ENCODE data around the gene ZNF554. TPM values are rescaled to one million over a fixed set of nuclear protein-coding genes. Genes with fewer than 3 reads are reported as not detected.

Gene ZNF554
- total RNA-seq = 1 to 10 TPM; 3.0 to 4.7 (median 3.9) TPM
- long read RNA-seq, donor 1, partial matches to known transcripts = 1 of 9 reads
- long read RNA-seq, donor 1, other reads (novel, unspliced or antisense) = 6 of 9 reads
- long read RNA-seq, donor 2, partial matches to known transcripts = 0 of 2 reads
- long read RNA-seq, donor 2, other reads (novel, unspliced or antisense) = 2 of 2 reads

DNA sequence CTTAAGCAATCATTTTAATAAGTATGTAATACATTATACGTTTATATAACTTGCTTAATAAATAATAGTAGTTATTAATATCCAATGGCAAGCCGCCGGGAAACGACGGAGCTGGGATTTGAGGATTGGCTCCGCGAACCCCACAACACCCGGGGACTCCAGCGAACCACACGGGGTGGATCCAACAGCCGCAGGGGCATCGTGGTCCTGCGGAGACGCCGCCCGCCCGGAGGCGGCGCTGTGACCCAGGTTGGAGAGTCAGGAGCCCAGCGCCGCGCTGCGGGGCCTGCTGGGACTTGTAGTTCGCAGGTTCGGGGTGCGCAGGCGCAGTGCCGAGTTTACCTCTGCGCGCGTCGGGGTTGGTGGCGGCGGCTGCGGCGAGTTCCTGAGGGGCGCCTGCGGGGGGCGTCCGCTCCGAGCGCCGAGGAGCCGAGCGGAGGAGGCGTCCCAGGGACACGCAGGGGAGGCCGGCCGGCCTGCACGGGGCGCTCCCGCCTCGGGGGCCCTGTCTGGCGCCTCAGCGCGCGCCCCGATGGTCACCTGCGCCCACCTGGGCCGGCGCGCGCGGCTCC lies at the start of gene ZNF554:
Gene ZNF554, plus strand, starts transcription at position 329 of the 572 bp plus-strand sequence. Its CDS starts 204 bp downstream, at position 533.
- TF ChIP-seq, protein P1, sequence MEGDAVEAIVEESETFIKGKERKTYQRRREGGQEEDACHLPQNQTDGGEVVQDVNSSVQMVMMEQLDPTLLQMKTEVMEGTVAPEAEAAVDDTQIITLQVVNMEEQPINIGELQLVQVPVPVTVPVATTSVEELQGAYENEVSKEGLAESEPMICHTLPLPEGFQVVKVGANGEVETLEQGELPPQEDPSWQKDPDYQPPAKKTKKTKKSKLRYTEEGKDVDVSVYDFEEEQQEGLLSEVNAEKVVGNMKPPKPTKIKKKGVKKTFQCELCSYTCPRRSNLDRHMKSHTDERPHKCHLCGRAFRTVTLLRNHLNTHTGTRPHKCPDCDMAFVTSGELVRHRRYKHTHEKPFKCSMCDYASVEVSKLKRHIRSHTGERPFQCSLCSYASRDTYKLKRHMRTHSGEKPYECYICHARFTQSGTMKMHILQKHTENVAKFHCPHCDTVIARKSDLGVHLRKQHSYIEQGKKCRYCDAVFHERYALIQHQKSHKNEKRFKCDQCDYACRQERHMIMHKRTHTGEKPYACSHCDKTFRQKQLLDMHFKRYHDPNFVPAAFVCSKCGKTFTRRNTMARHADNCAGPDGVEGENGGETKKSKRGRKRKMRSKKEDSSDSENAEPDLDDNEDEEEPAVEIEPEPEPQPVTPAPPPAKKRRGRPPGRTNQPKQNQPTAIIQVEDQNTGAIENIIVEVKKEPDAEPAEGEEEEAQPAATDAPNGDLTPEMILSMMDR (IDR thresholded peaks at IDR 0.05) = peak; percentile 96
- peak; percentile 98 to 99 (median 98) for DNase-seq
- Histone ChIP-seq H3K36me3 (ENCODE audit: low read depth) (no peaks in the 10 kb centered on the region), H3K4me3 (peak within 1 kb of the TSS; percentile 60), H3K4me1 (ENCODE audit: low read depth) (peaks cover 6% of the 10 kb centered on the region), H3K9me3 (no peaks in the 10 kb centered on the region)
- intact Hi-C loops (cut with DNase I, micrococcal nuclease) = no loop called here
- ATAC-seq = peak; percentile 100

- Histone ChIP-seq H3K9me3 (no peaks in the 10 kb centered on the region), H3K36me3 (ENCODE audit: low read depth) (no peaks in the 10 kb centered on the region), H3K4me1 (ENCODE audit: low read depth) (peaks cover 7% of the 10 kb centered on the region), H3K4me3 (no peak overlapping the region)
- intact Hi-C loops (cut with DNase I, micrococcal nuclease) = no loop called here
- TF ChIP-seq, protein P1 (IDR thresholded peaks at IDR 0.05) = no peak
- DNase-seq (peak in 1 of 3 donors; percentile 52), ATAC-seq (peak; percentile 29)
Measured at GRCh38 chr19:2770055-2771013, 49.3 kb upstream of the ZNF554 start.

DNA sequence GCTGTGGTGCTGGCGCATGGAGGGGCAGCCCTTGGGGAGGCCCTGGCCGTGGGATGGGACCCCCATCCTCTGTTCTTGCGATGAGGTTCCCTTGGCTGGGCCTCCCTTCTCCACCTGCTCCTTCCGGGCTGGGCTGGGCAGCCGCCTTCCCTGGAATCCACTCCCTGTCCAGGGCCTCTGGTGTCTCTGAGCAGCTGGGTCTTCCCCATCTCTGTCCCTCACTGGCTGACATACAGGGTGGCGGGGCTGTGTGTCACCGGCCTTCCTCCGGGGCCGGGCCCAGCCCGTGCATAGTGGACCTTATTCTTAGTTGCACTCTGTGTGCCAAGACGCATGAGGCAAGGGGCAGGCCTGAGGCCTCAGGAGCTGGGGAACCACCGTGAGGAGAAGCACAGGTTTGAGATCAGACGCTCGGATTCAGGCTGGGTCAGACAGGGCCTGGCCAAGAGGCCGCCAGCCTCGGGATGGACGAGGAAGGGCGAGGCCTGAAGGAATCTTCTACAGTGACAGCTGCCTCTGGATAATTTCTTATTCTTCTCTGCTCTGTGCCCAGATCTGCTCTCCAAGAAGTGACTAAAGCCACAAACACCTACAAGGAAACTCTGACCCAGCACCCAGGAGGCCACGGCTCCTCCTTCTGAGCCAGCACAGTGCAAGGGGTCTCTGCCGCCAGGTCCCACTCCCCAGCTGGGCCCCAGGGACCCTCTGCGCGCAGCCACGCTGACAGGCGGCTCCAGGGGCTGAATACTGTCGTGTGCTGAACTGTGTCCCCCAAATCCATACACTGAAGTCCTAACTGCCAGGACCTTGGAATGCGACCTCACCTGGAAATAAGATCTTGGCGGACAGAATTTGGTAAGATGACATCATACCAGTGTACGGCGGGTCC lies 47.6 kb upstream of the ZNF554 start:
- no peak overlapping the region for H3K4me3 ChIP-seq
- no peaks in the 10 kb centered on the region for H3K9me3 ChIP-seq
- peaks cover 7% of the 10 kb centered on the region for H3K4me1 ChIP-seq (ENCODE audit: low read depth)
- intact Hi-C loops (cut with DNase I, micrococcal nuclease) = no loop called here
- H3K36me3 ChIP-seq (ENCODE audit: low read depth) = no peaks in the 10 kb centered on the region
- DNase-seq (no peak), ATAC-seq (no peak)
- TF ChIP-seq, protein P1 (IDR thresholded peaks at IDR 0.05) = no peak

DNA sequence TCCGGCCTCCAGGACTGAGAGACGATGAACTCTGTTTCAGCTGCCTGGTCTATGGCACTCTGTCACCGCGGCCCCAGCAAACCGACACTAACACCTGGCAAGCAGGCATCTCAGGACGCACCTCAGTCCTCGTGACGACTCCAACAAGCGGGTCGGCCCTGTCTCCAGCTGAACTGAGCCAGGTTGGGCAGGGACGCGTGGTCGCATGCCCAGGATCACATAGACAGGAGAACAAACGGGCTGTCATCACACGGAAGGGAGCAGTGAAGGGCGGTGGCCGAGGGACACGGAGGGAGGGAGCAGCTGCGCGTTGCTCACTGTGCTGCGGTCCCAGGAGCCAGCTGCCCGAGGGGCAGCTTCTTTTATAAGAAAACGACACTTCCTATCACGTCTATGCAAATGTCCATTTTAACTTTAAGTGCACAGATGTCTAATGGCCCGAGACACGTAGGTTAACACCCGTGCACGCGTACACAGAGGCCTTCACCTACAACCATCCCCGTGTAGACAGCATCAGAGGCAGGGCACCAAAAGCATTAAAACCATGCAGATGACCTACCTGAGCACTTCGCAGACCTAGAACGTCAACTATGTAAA lies 45.5 kb upstream of the ZNF554 start:
- Histone ChIP-seq H3K4me1 (ENCODE audit: low read depth) (peaks cover 7% of the 10 kb centered on the region), H3K36me3 (ENCODE audit: low read depth) (no peaks in the 10 kb centered on the region), H3K9me3 (no peaks in the 10 kb centered on the region), H3K4me3 (no peak overlapping the region)
- TF ChIP-seq, protein P1 (IDR thresholded peaks at IDR 0.05) = no peak
- ATAC-seq (no peak), DNase-seq (no peak)
- intact Hi-C loops (cut with DNase I, micrococcal nuclease) = no loop called here

Data from mucosa of descending colon (tissue), 3 donors.